Left ventricle myocardium inferior (tissue), 1 donor: ENCODE data around the gene PLEKHA6. TPM values are rescaled to one million over a fixed set of nuclear protein-coding genes. Genes with fewer than 3 reads are reported as not detected.
A peak's percentile ranks its signal among the peaks of the same experiment; 100 is the strongest.

ENCODE experiments used
- DNase-seq: peaks from one replicate; pipeline ENCODE4 v3.0.0-alpha.2; 2020
- H3K27ac ChIP-seq: fragments of 200-600 bp; replicated peaks from 2 replicates; pipeline ENCODE4 v1.8.0; 2021
- H3K27me3 ChIP-seq: fragments of 200-600 bp; 2 replicates; pipeline ENCODE4 v1.8.0; 2021; ENCODE audit warnings: low read depth
- H3K36me3 ChIP-seq: fragments of 200-600 bp; 2 replicates; pipeline ENCODE4 v1.8.0; 2021
- H3K4me1 ChIP-seq: fragments of 200-600 bp; 2 replicates; pipeline ENCODE4 v1.8.0; 2021
- H3K4me3 ChIP-seq: fragments of 200-600 bp; 2 replicates; pipeline ENCODE4 v1.8.0; 2021; ENCODE audit warnings: mild to moderate bottlenecking, moderate library complexity
- H3K9me3 ChIP-seq: fragments of 200-600 bp; replicated peaks from 2 replicates; pipeline ENCODE4 v1.8.0; 2021
- CTCF ChIP-seq: fragments of 200-600 bp; IDR thresholded peaks from 2 replicates; pipeline ENCODE4 v1.8.0; 2021; ENCODE audit warnings: antibody characterized with exemption, mild to moderate bottlenecking, borderline replicate concordance
- intact Hi-C: fragments of 100-400 bp; cut with micrococcal nuclease; formaldehyde crosslinking; loops from one replicate; pipeline ENCODE4 v1.11.0; 2022
- total RNA-seq: library from RNA; stranded (reverse); fragmentation: NEBNext Ultra II Directional; extraction: Animal tissue kit (Norgen Biotek cat#: 25700); gene quantifications from one replicate; pipeline ENCODE4 v1.2.1, GENCODE V29; 2021
- donor health status: DM: no; HTN: yes; CAD: no; lungs with severe emphysema.

Gene PLEKHA6
- total RNA-seq, 1 donor from 2014 or later = 28.8 TPM

- H3K27me3 ChIP-seq = no peaks in the 10 kb centered on the region
- no peaks in the 10 kb centered on the region for H3K9me3 ChIP-seq
- no peak overlapping the region for H3K4me3 ChIP-seq
- DNase-seq = no peak
- intact Hi-C loops = no loop called here
- H3K27ac ChIP-seq = peak overlapping the region; percentile 68
- no peaks in the 10 kb centered on the region for H3K36me3 ChIP-seq
- TF ChIP-seq CTCF = no peak
- H3K4me1 ChIP-seq = peaks cover 36% of the 10 kb centered on the region
Measured at GRCh38 chr1:204301171-204301957, 58.4 kb downstream of the PLEKHA6 start.

- H3K27me3 ChIP-seq = no peaks in the 10 kb centered on the region
- H3K9me3 ChIP-seq = no peaks in the 10 kb centered on the region
- DNase-seq = no peak
- H3K4me3 ChIP-seq = no peak overlapping the region
- peaks cover 51% of the 10 kb centered on the region for H3K4me1 ChIP-seq
- no peaks in the 10 kb centered on the region for H3K36me3 ChIP-seq
- no peak for TF ChIP-seq CTCF
- H3K27ac ChIP-seq = peak overlapping the region; percentile 68
- intact Hi-C loops = no loop called here
Measured at GRCh38 chr1:204299814-204300365, 59.8 kb downstream of the PLEKHA6 start.

- DNase-seq = no peak
- Histone ChIP-seq H3K4me1 (peaks cover 56% of the 10 kb centered on the region), H3K4me3 (no peak overlapping the region), H3K27me3 (no peaks in the 10 kb centered on the region), H3K9me3 (no peaks in the 10 kb centered on the region), H3K27ac (peak overlapping the region; percentile 82), H3K36me3 (no peaks in the 10 kb centered on the region)
- no peak for TF ChIP-seq CTCF
- intact Hi-C loops = no loop called here
Measured at GRCh38 chr1:204296431-204296988, 63.2 kb downstream of the PLEKHA6 start.

DNA sequence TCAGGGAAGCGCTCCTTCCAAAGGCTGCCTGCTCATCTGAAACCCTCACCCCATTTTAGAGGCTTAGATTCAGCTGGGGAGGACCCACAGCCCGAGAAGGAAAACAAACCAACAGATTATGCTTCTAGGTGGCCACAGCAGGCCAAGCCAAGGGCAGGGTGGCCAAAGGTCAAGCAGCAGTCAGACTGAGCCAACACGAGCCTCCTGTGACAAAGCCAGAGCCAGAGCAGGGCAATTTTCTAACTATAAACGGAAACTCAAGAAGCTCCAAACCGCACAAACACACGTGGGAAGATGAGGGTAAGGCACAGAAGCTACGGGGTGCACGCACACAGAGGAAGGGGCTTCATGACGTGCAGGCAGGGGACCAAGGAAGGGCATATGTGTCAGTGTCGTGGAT, 64.1 kb downstream of the PLEKHA6 start:
- Histone ChIP-seq H3K9me3 (no peaks in the 10 kb centered on the region), H3K27ac (peak overlapping the region; percentile 82), H3K27me3 (no peaks in the 10 kb centered on the region), H3K4me3 (no peak overlapping the region), H3K4me1 (peaks cover 48% of the 10 kb centered on the region), H3K36me3 (no peaks in the 10 kb centered on the region)
- intact Hi-C loops = no loop called here
- DNase-seq = no peak
- no peak for TF ChIP-seq CTCF

DNA sequence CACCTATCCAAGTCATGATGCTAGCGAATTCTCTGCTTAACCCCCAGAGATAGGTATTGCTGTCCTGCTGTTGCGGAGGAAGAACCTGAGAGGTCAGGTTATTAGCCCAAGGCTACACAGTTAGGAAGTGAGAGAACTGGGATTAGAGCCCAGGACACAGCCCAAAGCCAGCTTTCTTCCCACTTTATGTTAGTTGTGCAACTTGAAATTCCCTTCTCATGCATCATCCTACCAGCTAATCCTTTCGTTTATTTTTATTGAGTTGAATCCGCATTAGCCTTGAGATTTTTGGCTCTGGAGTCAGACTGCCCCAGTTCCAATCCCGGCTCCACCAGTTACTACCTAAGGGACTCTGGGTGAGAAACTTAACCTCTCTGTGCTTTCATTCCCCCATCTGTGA, 65.4 kb downstream of the PLEKHA6 start:
- peaks cover 45% of the 10 kb centered on the region for H3K4me1 ChIP-seq
- peak; percentile 64 for DNase-seq
- H3K36me3 ChIP-seq = no peaks in the 10 kb centered on the region
- H3K27me3 ChIP-seq = no peaks in the 10 kb centered on the region
- TF ChIP-seq CTCF = no peak
- H3K4me3 ChIP-seq = no peak overlapping the region
- no peaks in the 10 kb centered on the region for H3K9me3 ChIP-seq
- peak overlapping the region; percentile 82 for H3K27ac ChIP-seq
- intact Hi-C loops = no loop called here
